NCI-H1694 treated with DMSO at 0.1 percent for 48 hours (cell line): ENCODE results near the gene UBE2N.

ENCODE experiments used
- DNase-seq: peaks from one replicate; lab custom pipeline; 2025; lab: John Stamatoyannopoulos, UW

The UBE2N gene, protein sequence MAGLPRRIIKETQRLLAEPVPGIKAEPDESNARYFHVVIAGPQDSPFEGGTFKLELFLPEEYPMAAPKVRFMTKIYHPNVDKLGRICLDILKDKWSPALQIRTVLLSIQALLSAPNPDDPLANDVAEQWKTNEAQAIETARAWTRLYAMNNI

DNA sequence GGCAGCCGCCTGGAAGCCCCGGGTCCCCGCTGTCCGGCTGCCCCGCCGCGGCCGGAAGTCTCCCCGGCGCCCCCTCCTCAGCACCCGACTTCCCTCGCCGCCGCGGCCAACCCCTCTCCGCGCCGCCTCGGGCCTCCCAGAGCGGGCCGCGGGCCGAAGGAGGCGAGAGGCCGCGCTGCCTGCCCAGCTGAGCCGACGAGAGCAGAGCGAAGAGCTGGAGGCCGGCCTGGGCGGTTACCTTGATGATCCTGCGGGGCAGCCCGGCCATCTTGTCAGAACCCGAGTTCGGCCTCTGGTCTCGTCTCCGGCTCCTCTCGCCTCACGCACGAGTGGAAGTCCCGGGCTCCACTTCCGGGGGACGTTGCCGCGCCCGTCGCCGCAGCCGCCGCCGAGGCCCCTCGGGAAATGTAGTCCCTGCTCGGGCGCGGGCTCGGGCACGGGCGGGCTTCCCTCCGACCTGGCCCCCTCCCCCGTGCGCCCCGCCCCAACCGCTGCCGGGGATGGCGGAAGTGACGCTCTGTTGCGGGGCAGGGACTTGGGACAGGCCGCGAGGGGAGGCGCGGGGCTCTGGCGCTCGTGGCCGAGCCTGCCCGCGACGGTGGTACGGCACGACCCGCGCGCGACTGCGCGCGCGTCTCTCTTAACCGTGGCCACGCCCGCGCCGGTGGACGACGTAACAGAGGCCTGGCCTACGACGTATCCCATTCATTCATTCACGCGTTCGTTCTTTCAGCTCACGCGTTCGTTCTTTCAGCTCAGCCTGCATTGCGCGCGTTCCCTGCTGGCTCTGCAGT lies at the start of gene UBE2N:
Gene UBE2N, minus strand, starts transcription at position 331 of the 794 bp plus-strand sequence. Its CDS starts 63 bp downstream, at position 268.
- DNase-seq, result peak; percentile 85

DNA sequence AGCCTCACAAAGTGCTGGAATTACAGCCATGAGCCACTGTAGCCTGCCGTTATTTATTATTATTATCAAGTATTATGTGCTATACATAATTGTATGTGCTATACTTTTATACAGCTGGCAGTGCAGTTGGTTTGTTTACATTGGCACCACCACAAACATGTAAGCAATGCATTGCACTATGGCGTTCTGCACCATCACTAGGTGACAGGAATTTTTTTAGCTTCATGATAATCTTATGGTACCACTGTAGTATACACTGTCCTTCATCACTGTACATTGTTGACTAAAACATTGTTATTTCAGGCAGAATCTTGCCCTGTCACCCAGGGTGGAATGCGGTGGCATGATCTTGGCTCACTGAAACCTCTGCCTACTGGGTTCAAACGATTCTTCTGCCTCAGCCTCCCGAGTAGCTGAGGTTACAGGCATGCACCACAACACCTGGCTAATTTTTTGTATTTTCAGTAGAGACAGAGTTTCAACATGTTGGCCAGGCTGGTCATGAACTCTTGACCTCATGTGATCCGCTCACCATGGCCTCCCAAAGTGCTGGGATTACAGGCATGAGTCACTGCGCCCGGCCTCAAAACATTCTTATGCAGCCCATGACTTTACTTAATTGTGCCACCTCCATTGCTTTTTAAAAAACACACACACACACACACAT lies 42.7 kb upstream of the UBE2N start:
- DNase-seq, result no peak

DNA sequence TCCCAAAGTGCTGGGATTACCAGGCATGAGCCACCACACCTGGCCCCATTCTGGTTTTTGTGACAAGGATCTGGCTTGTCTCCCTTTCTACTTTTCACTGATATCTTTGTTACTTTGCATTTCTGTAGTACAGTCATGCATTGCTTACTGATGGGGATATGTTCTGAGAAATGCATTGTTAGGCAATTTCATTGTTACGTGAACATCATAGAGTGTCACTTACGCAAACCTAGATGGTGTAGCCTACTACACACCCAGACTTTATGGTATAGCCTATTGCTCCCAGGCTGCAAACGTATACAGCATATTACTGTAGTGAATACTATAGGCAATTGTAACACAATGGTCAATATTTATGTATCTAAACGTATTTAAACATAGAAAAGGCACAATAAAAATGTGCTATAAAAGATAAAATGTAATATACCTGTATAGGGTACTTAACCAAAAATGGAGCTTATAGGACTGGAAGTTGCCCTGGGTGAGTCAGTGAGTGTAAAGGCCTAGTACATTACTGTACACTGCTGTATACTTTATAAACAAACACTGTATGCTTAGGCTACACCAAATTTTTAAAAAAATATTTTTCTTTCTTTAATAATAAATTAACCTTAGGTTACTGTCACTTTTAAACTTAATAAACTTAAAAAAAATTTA lies 41.5 kb upstream of the UBE2N start:
- no peak for DNase-seq

DNA sequence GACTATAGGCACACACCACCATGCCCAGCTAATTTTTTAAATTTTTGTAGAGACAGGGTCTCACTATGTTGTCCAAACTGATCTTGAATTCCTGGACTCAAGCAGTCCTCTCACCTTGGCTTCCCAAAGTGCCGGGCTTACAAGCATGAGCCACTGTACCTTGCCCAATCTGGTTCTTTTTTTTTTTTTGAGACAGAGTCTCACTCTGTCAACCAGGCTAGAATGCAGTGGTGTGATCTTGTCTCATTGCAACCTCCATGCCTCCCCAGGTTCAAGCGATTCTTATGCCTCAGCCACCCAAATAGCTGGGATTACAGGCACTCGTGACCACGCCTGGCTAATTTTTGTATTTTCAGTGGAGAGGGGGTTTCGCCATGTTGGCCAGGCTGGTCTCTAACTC lies 41.0 kb upstream of the UBE2N start:
- DNase-seq, result no peak

DNA sequence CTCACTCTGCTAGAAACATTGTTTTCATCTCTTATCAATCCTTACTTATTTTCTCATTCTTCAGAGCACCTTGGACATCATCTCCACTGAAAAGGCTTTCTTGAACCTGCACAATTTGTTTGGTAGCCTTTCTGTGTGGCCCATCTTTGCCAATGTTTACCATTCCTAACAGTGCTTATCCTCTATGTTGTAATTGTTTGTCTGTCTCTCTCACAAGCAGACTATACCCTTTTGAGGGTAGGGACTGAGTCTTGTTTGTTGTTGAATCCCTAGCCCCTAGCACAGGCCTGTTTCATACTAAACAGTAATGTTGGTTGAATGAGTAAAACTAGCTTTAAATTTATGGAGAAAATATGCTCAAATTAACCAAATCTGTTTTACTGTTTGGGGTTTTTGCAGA lies 34.8 kb upstream of the UBE2N start:
- no peak for DNase-seq

DNA sequence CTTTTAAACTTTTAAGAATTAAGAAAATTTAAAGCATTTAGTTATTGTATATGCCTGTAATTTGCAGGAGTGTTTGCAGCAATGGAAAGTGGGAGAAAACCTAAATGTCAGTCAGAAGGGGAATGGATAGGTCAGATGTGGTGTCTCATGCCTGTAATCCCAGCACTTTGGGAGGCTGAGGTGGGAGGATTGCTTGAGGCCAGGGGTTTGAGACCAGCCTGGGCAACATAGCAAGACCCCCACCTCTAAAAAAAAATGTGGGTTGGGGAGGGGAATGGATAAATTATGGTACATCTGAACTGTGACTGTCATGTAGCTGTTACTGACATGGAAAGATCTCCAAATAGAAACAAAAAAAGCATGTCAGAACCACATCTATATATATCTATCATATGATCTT lies 27.6 kb upstream of the UBE2N start:
- DNase-seq, result no peak

DNA sequence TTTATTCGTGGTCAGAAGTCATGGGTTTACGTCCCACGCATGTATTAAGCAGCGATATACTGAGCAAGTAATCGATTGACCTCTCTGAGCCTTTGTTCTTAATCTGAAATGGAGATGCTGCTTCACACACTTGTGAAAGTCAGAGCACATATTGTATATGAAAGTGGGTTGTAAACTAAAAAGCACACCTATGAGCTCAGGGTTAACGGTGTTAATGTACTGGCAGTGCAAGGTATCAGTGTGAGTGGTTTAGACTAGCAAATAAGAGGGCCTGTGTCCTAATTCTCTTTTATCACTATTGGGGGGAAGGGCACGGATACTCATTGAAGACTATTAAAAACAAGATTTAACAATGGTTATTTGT lies 26.2 kb upstream of the UBE2N start:
- DNase-seq, result no peak

DNA sequence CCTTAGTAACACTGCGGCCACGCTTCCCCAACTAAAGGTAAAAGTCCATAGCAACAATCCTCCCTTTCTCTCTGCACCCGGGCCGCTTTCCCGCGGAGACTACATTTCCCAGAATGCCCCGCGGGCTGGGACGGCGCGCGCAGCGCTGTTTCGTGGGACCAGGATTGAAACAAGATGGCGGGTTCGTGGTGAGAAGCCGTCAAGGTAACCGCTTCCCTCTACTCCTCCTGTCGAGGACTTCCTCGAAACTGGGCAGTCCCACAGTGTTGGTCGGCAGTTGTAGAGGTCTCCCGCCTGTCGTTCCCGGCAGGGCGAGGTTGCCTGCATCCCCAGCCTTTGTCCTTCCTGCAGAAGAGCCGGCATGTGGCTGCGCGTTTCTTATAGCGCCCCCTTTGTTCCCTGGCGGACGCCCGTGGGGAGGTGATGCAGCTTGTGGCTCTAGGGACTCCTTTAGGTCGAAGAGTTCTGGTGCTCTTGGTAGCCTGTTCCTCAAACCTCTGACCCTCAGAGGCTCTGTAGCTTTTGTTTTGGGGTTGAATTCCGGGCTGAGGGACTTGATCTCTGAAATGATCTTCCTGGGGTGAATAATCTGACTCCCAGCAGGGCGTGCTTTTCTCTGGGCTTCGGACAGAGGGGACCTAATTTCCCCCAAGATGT lies 25.7 kb upstream of the UBE2N start, which contains the start of gene MRPL42:
Gene MRPL42, plus strand, starts transcription at position 164 of the 657 bp plus-strand sequence. CDS start 1,772 bp downstream, outside the sequence.
- DNase-seq, result peak; percentile 85

DNA sequence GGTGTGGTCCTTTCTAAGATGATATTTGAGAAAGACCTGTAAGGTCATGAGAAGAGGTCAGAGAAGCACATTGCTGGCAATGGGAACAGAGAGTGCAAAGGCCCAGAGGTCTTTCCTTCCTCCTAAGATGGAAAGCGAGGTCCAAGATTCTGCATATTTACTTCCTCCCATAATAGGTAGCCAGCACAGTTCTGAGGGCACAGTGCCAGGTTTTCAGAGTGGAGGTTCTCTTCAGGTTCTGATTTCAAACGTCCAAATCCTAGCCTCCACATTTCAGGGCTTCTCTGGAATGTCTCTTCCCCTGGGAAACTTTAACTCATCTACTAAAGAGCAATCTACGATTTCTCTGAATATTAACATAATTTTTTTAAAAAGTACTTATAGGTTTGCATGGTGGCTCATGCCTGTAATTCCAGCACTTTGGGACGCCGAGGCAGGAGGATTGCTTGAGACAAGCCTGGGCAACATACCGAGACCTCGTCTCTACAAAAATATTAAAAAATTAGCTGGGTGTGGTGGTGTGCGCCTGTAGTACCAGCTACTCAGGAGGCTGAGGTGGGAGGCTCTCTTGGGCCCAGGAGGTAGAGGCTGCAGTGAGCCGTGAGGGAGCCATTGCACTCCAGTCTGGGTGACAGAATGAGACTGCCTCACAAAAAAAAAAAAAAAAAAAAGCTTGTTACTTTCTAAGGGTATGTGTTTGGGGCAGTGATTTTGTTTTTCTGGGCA lies 25.0 kb upstream of the UBE2N start:
- no peak for DNase-seq

DNA sequence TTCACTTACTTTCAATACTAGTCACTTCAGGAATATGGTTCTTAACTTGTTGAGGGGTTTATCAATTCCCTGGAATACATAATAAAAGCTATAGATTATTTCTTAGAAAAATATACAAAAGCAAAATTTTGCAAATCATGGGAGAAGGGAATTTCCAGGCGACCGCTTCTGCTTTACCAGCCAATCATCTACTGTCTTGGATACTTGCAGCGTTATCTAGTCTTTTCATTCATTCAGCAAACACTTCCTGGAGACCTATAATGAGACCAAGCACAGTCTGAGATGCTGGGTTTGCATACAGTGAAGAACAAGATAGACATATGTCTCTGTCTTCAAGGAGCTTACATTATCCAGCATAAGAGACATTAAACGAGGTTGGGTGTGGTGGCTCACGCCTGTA lies 24.1 kb upstream of the UBE2N start:
- DNase-seq, result no peak

DNA sequence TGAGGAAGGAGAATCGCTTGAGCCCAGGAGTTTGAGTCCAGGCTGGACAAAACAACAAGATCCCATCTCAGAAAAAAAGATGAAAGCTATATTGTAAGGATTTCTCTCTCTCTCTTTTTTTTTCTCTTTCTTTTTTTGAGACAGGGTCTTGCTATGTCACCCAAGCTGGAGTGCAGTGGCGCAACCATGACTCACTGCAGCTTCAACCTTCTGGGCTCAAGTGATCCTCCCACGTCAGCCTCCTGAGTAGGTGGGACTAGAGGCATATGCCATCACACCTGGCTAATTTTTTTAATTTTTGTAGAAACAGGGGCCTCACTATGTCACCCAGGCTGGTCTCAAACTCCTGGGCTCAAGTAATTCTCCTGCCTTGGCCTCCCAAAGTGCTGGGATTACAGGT lies 19.8 kb upstream of the UBE2N start:
- DNase-seq, result no peak

DNA sequence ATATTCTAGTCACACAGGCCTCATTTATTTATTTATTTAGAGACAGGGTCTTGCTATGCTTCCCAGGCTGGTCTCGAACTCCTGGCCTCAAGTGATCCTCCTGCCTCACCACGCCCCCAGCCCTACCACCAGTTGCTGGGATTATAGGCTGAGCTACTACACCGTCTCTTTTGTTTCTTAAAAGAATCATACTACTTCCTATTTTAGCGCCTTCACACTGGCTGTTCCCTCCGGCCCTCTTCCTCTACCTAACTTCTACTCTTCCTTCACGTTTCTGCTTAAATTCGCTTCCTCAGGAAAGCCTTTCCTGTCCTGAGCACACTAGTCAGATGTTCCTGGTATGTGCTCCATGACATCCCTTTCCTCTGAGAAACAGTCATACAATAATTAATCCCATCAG lies 19.2 kb upstream of the UBE2N start:
- DNase-seq, result no peak

DNA sequence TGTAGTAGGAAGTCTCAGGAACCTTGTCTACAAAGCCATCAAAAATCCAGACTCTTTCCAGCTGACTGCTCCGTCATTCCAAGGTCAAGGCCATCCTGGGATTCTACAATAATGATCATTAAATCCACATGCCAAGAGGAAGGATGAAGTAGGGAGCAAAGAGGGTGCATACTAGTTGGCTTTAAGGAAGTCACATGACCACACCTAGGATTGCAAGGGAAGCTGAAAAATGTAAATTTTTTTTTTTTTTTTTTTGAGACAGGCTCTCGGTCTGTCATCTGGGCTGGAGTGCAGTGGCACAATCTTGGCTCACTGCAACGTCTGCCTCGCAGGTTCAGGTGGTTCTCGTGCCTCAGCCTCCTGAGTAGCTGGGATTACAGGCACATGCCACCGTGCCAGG lies 18.3 kb upstream of the UBE2N start:
- no peak for DNase-seq

DNA sequence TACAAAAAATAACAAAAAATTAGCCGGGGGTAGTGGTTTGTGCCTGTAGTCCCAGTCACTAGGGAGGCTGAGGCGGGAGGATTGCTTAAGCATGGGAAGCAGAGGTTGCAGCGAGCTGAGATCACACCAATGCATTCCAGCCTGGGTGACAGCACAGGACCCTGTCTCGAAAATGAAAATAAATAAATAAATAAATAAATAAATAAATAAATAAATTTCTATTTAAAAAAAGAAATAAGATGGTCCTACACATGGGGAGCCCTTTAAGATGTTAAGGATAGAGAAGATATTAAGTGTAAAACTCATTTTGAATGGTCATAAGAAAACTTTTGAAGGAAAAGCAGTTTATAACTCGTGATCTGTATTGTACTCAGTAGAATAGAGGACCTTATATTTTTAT lies 17.4 kb upstream of the UBE2N start:
- no peak for DNase-seq

DNA sequence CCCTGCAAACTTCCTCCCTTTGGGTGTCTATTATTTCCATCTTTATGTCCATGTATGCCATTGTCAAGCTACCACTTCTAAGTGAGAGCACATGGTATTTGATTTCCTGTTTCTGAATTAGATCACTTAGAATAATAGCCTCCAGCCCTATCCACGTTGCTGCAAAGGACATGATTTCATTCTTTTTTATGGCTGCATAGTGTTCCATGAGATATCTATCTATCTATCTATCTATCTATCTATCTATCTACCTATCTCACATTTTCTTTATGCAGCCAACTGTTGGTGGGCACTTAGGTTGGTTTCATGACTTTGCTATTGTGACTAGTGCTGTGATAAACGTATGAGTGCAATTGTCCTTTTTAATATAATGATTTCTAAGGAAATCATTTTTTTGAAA lies 14.3 kb upstream of the UBE2N start:
- no peak for DNase-seq

DNA sequence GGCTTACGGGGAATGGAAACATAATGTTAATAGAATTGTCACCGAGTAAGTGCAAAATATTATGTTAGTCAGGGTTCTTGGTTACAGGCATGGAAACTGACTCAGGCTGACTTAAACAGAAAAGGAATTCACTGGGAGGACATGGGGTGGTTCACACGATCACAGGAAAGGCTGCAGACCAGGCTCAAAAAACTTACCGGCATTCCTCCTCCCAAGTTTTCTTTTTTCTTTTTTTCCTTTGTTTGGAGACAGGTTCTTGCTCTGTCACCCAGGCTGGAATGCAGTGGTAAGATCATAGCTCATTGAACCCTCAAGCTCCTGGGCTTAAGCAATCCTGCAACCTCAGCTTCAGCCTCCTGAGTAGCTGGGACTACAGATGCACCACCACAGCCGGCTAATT lies 11.9 kb upstream of the UBE2N start:
- DNase-seq, result no peak

DNA sequence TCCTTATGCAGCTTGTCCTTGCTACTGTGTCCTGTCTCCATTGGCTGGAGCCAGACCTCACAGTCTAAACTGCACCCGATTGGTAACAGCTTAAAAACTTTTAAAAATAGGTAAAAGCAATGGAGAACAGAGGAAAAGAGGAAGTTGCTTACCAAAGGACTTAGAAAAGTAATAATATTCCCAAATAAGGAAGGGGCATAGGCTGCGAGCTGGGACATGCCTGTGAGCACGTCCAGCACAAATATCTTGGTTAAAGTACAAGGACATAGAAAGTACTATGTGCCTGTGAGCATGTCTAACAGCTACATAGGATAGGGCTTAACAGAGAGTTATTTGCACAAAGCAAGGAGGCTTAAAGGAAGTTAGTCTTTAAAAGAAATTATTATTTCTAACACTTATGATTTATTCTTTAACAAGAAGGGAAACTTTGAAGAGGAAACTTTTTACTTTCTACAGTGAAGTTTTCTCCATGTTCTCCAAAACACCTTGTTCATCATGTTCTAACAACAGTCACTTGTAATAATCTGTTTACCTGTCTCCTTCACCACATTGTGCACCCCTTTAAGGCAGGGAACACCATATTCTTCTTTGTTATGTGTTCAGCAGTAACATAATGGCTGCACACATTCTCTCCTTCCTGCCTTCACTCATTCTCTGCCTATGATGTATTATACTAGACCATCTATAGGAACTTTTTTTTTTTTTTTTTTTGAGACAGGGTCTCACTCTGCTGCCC lies 9.8 kb upstream of the UBE2N start:
- DNase-seq, result no peak

DNA sequence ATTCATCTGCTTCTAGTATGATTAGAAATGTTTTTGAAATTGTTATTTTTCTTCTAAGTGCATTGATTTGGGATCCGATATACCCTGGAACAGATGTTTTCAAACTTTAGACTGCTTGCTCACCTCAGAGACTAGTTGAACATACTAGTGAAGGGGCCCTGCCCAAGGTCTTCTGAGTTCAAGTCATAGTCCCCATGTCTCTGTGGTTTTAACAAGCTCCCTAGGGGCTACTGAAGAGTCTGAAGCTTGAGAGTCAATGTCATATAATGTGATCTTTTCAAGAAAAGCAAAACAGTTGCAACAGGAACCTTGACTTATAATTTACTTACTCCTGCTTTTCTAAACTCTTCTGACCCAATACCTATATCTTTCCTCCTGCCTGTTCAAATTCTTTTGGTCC lies 7.5 kb upstream of the UBE2N start:
- DNase-seq, result no peak

DNA sequence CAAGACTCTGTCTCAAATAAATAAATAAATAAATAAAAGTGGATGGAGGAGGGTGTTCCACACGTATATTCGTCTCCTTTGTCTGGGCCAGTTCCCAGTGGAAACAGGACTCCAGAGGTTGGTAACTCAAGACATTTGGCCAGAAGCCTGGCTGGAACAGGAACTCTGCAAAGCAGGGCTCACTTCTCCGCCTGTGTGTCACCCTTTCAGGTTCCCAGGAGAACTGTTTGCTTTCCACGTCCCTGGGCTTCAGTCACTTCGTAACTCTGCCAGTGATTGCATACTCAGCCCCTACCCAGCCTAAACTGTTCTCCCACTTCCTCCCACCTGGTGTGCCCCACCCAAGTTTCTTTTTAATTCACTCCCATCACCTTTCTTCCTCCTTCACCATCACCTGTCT lies 7.0 kb upstream of the UBE2N start:
- no peak for DNase-seq

DNA sequence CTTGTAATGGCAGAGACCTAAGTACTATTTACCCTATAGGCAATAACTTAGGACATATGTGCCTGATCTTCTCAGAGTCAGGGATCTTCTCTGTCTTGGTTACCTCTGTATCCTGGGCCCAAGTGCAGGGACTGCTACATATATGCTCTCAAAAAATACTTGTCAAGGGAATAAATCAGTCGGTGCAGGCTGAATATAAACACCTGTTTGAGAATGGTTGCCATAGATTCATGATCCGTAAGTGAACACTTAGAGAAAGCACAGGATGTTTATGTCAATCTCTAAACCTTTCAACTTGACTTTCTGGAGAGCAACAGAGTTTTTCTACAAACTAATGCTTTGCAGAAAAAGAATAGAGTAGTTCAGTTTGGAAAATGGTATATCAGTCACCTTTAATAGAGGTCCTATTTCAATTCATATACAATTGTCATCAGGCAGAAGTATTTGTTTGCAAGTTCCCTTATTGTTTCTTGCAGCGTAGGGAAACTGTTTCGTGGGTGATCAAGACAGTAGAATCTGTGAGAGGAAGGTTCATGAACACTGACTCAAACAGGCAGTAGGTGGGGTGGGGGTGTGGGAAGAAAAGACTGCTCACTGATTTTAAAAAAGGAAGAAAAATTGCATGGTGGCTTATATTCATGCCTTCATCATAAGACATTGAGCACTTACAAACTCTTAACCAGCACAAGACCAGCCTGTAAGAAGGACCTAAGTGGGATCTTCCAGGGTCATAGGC lies 6.0 kb upstream of the UBE2N start:
- no peak for DNase-seq
